NCI-H69 (cell line): ENCODE measurements around the gene CBY2.
A peak's percentile ranks its signal among the peaks of the same experiment; 100 is the strongest.
"Not testable (repeated sequence)": the region's sequence is repeated elsewhere in the genome, so short reads cannot be mapped to it uniquely, and the experiment has no call there.

Source experiments
- DNase-seq: peaks from one replicate; lab custom pipeline; 2025; lab: John Stamatoyannopoulos, UW

CBY2 gene

GRCh38 chr13:45702088-45702487, at the start of gene CBY2:
TSS of gene CBY2 (plus strand) at chr13:45702320. CDS start at chr13:45702391, 71 bp downstream.
- no peak for DNase-seq

- DNase-seq: no peak
Observed at GRCh38 chr13:45654633-45655349, 47.3 kb upstream of the CBY2 start.

- no peak for DNase-seq
Observed at GRCh38 chr13:45658586-45659235, 43.4 kb upstream of the CBY2 start.

- no peak for DNase-seq
Observed at GRCh38 chr13:45659536-45659935, 42.6 kb upstream of the CBY2 start.

GRCh38 chr13:45660458-45660857, 41.7 kb upstream of the CBY2 start:
- DNase-seq: not testable (repeated sequence)

- no peak for DNase-seq
Observed at GRCh38 chr13:45662162-45662561, 40.0 kb upstream of the CBY2 start.

- DNase-seq: not testable (repeated sequence)
Observed at GRCh38 chr13:45662903-45663302, 39.2 kb upstream of the CBY2 start.

GRCh38 chr13:45669626-45670025, 32.5 kb upstream of the CBY2 start:
- DNase-seq: peak; percentile 0

- peak; percentile 3 for DNase-seq
Observed at GRCh38 chr13:45670189-45670885, 31.8 kb upstream of the CBY2 start.

GRCh38 chr13:45674908-45675307, 27.2 kb upstream of the CBY2 start:
- peak; percentile 49 for DNase-seq

- peak; percentile 18 for DNase-seq
Observed at GRCh38 chr13:45678282-45678681, 23.8 kb upstream of the CBY2 start.

GRCh38 chr13:45681113-45681512, 21.0 kb upstream of the CBY2 start:
- DNase-seq: no peak

GRCh38 chr13:45682494-45683008, 19.6 kb upstream of the CBY2 start:
- no peak for DNase-seq

- no peak for DNase-seq
Observed at GRCh38 chr13:45683701-45684100, 18.4 kb upstream of the CBY2 start.

GRCh38 chr13:45688577-45688976, 13.5 kb upstream of the CBY2 start:
- no peak for DNase-seq

- DNase-seq: no peak
Observed at GRCh38 chr13:45690636-45691035, 11.5 kb upstream of the CBY2 start.

GRCh38 chr13:45691251-45691650, 10.9 kb upstream of the CBY2 start:
- DNase-seq: peak; percentile 17

GRCh38 chr13:45691667-45692066, 10.5 kb upstream of the CBY2 start:
- DNase-seq: no peak

GRCh38 chr13:45695198-45695730, 6.9 kb upstream of the CBY2 start:
- DNase-seq: no peak

GRCh38 chr13:45696610-45697226, 5.4 kb upstream of the CBY2 start:
- no peak for DNase-seq

GRCh38 chr13:45700971-45701900, 884 bp upstream of the CBY2 start:
- DNase-seq: no peak
